Tongue (tissue), 2 donors: Measurements from ENCODE around the gene CEP295NL. TPM values are rescaled to one million over a fixed set of nuclear protein-coding genes. Genes with fewer than 3 reads are reported as not detected.
"Not testable (repeated sequence)": the region's sequence is repeated elsewhere in the genome, so short reads cannot be mapped to it uniquely, and the experiment has no call there.

Experiments
- DNase-seq: peaks from one replicate; pipeline ENCODE4 v3.0.0-alpha.2; 2015
- total RNA-seq: library from RNA; depleted of rRNA; stranded (reverse); fragments of >200 nt; gene quantifications from one replicate; pipeline ENCODE4 v1.2.3, GENCODE V29; 2014

The CEP295NL gene
- total RNA-seq: 5.9 TPM

DNA sequence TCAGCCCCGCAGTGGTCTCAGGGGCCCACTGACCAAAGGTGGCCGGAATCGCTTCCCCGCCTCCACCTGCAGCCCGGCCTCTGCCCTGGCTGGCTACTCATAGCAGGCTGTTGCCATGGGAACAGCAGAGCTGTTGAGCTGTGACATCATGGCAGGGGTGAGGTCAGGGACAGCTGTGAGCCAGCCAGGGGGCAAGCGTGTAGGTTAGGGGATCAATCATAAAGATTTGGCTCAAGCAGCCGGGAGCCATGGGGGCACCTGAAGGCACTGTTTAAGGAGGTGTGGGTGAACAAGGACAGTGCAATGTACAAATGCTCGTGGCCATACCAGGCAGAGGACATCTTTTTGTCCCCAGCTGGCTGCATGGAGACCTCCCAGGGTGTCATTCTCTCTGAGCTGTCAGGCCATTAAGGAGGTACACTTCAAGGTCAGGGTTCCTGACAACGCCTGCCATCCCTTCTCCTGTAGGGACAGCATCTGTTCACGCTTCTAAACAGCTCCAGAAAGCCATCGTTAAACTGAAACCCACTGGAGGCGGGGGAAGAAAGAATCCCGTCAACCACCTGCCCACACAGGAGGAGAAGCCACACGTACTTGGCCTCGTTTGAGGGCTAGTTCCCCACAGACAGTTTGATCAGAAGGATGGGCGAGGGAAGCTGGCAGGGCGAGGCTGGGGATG, at the start of gene CEP295NL:
TSS of gene CEP295NL (minus strand) at position 101 of the 679 bp plus-strand sequence. CDS start 1,373 bp downstream, outside the sequence.
- DNase-seq: peak; percentile 41

DNA sequence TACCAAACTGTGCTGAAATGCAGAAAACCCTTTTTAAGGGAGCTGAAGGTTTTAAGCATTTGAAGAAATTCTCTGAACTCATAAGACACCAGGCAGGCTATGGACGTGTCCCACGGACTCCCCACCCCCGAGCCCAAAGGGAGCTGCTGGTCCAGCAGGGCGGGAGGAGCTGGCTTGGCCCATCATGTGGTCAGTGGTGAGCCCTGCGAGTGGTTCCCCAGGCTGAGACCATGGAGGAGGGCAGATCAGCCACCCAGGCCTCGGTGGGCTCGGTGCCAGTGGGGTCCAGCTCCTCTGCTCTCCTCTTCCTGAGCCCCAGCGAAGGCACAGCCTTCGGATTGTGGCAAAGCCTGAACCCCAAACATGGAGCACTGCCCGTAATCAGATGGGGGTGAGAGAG, 49.7 kb upstream of the CEP295NL start:
- DNase-seq: no peak

GRCh38 chr17:78951967-78952551, 49.1 kb upstream of the CEP295NL start:
- DNase-seq: no peak

- DNase-seq: no peak
Observed at GRCh38 chr17:78950870-78951269, 47.9 kb upstream of the CEP295NL start.

DNA sequence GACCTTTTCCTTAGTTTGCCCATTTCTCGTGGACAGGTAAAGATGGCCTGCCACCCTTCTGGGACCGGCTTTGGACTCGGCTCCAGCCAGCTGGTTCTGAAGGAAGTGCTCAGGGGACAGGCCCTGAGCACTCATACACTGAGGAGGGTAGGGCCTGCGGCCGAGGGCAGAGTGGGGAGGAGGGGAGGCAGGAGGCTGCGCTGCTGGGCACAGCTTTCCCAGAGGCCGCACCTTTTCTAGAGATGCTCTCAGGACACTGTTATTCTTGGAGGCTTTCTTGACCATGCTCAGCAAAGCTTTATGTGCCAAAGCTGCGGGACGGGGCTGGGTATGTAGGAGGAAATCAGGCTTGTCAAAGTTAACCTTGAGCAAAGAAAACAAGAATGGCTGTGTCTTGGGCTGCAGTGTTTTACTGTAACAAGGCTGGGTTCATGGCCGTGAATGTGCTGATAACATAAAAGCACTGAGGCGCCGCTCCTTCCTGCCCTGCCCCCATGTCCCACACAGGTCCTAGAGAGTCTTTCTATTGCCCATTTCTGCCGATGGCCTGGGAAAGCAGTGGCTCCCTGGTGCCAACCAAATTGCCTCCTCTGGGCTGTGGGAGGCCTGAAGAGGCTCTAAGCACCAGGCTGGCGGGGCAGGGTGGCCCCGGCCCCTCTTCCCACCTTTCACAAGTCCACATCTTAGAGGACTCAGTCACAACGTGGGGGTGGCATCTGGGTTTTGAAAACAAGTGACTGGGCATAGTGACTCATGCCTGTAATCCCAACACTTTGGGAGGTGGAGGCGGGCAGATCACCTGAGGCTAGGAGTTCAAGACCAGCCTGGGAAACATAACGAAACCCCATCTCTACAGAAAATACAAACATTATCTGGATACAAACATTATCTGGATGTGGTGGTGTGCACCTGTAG, 44.5 kb upstream of the CEP295NL start:
- no peak for DNase-seq

DNA sequence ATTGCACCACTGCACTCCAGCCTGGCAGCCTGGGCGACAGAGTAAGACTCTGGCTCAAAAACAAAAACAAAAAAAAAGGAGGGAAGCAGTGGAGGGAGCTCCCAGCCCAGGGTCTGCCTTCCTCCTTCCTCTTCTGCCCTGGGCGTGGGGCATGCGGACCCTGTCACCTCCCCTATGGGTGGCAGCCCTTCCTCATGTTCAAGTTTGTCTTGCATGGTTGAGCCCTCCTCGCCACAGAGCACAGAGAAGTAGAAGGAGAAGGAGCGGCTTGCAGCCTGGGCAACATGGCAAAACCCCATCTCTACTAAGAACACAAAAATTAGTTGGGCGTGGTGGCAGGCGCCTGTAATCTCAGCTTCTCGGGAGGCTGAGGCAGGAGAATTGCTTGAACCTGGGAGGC, 43.6 kb upstream of the CEP295NL start:
- no peak for DNase-seq

- no peak for DNase-seq
Observed at GRCh38 chr17:78946131-78946530, 43.1 kb upstream of the CEP295NL start.

DNA sequence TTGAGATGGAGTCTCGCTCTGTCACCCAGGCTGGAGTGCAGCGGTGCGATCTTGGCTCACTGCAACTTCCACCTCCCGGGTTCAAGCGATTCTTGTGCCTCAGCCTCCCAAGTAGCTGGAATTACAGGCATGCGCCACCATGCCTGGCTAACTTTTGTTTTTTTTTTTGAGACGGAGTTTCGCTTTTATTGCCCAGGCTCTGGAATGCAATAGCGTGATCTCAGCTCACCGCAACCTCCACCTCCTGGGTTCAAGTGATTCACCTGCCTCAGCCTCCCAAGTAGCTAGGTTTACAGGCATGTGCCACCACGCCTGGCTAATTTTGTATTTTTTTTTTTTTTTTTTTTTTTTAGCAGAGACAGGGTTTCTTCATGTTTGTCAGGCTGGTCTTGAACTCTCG, 42.5 kb upstream of the CEP295NL start:
- DNase-seq: not testable (repeated sequence)

DNA sequence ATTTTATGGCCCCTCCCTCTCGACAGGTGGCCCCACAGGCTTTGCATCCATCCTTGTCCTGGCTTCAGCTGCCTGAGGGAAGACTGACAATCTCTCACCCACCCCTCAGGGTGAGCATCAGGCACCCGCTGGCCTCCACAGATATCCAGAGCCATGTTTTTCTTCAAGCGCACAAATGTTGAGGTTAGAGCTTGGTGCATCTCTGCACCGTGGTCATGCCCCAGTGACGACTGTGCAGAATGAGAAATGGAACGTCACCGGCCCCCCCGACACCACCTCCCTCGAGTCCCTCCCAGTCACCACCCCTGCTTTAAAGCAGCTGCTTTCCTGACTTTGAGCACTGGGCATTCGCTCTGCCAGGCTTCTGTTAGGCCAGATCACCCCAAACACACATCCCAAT, 42.0 kb upstream of the CEP295NL start:
- DNase-seq: no peak

DNA sequence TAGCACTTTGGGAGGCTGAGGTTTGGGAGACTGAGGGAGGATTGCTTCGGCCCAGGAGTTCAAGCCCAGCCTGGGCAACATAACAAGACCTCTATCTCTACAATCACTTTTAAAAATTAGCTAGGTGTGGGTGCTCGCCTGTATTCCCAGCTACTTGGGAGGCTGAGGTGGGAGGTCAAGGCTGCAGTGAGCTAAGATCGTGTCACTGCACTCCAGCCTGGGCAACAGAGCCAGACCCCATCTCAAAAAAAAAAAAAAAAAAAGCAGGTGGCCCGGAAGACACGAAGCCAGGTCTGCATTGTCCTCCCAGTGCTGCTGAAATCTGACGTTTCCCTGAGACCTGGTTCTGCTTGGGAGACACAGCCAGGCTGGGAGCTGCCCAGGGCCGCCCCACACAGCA, 41.0 kb upstream of the CEP295NL start:
- no peak for DNase-seq

DNA sequence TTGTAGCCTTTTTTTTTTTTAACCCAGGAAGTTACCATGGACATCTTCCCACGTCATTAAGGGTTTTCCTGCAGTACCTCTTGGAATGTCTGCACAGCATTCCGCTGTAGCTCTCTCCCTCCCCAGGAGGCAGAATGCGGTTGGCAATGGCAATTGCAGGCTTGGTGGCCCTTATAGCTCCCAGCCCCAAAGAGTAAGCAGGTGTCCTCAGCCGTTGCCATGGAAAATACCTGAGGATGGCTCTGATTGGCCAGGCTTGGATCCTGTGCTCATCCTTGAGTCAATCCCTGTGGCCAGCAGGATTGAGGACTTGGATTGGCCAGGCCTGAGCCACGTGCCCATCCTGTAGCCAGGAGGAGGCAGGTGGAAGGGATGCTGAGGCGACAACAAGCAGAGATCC, 37.7 kb upstream of the CEP295NL start:
- DNase-seq: no peak

DNA sequence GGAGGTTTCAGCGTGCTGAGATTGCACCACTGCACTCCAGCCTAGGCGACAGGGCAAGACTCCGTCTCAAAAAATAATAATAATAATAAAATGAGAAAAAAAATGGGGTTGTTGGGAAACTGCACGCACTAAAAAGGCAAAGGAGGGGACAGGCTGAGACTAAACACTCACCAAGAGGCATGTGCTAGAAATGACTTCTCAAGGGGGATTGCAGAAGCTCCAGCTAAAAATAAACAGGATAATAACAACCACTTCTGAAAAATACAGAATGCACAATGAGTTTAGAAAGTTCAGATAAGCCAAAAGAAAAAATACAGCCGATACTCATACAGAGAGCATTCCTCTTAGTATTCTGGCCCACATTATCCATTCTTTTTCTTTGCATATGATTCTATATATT, 37.3 kb upstream of the CEP295NL start:
- no peak for DNase-seq

DNA sequence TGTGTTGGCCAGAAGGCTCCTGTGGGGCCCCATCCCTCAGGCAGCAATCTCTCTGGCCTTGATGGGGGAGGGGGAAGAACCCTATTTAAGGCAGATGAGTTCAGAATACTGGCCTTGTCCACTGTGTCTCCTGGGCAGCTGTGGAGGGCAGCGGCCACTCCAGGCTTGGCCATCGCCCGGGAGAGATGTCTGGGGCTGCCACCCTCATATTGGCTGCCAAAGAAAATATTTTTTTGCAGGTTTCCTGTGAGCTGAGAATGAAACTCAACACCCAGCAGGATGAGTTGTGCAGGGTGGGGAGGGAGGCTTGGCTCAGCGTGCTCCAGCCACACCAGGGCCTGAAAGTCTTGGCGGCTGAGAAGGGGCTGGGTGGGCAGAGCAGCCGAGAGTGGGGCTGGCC, 36.6 kb upstream of the CEP295NL start:
- peak; percentile 32 for DNase-seq

GRCh38 chr17:78937561-78937960, 34.6 kb upstream of the CEP295NL start:
- peak; percentile 30 for DNase-seq

DNA sequence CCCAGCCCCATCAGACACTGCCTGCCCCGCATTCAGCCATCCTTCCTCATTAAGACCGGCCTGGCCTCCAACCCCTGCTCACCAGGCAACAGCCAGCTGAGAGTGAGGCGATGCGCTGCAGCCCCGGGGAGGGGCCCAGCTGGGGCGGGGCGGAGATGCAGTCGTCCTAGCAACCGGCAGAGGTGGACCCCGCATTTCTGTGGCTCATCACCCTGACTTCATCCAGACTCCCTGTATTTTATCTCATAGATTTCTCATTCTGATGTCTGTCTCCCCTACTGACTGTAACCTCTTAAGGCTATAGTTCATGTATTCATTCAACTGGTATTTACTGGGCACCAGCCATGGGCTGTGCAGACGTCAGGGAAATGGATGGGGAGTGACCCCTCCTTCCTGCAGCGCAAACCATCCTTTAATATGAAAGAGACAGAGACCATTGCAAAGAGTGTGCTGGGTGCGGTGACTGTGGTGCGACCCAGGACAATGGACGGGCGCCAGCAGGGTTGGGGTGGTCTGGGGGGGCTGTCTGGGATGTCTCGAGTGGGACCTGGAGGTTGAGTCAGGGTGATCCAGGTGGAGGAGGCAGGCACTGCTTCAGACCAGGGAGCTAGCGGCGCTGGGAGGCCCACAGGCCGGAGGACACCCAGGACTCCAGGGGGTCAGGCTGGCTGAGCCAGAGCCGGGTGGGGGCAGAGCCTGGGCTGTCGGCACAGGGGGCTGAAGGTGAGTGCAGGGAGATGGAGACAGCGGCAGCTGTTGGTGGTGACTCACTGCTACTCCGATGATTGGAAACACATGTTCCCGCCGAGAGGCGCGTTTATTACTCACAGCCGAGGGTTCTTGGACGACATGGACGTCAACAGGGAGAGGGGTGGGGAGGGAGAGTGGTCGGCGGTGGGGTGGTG, 32.7 kb upstream of the CEP295NL start:
- peak; percentile 94 for DNase-seq

GRCh38 chr17:78934681-78935418, 31.8 kb upstream of the CEP295NL start:
- DNase-seq: peak; percentile 43

DNA sequence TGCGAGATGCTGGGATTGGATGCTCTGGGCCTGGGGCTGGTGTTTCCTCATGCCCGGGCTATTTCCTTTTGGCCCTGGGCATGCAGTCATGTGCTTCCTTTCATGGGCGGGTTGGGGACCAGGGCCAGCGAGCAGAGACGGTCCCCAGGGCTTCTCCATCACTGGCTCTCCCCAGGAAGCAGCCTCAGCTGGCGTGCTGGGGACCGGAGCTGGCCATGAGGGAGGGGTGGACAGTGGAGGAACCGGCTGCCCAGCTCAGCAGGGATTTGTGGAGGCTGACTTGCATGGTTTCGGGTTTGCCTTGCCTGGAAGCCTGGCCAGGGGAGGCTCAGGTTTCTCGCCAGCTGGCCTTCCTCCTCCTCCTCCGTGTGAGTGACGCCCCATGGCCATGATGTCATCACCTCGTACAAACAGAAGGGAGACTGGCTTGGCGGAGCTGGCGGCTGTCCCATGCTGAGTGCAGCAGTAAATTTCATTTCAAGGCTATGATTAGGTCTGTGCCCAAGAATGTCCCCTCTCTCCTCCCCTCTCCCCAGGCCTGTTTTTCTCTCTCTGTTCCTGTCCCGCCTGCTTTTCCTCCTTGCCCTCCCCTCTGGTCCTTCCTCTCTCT, 31.1 kb upstream of the CEP295NL start:
- DNase-seq: peak; percentile 99

DNA sequence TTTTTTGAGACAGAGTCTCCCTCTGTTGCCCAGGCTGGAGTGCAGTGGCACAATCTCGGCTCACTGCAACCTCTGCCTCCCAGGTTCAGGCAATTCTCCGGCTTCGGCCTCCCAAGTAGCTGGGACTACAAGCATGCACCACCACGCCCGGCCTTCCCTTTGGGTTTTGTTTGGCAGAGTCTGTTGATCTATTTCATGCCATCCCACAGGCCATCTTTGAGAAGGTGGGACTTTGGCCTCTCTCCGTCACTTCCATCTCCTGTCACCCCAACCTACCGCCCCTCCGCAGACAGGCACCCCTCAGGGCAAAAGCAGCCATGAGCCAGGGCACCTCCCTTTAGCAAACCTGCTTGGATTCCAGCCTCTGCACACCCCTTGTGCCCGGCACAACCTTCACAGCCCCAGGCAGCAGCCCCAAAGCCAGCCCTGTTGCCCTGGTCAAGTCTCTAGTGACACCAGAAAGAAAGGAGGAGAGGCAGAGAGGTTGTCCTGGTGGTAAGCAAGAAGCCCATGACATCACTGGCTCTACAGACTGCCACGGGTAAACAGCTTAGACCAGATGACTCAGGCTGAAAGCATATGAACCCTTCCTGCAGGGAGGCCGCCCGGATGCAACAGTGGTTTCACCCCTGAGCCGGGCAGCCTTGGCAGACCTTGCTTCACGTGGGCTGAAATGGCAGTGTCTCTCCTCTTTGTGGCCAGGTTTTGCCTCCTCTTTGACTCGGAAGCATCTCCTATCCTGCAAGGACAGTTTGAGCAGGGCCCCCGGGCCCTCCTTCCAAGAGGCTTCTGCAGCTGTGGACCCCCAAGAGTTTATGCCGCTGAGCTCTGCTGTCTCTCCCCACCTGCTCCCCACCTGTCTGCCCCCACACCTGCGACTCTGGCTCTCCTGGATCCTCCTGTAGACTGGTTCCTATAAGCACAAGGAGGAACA, 30.3 kb upstream of the CEP295NL start:
- peak; percentile 51 for DNase-seq

DNA sequence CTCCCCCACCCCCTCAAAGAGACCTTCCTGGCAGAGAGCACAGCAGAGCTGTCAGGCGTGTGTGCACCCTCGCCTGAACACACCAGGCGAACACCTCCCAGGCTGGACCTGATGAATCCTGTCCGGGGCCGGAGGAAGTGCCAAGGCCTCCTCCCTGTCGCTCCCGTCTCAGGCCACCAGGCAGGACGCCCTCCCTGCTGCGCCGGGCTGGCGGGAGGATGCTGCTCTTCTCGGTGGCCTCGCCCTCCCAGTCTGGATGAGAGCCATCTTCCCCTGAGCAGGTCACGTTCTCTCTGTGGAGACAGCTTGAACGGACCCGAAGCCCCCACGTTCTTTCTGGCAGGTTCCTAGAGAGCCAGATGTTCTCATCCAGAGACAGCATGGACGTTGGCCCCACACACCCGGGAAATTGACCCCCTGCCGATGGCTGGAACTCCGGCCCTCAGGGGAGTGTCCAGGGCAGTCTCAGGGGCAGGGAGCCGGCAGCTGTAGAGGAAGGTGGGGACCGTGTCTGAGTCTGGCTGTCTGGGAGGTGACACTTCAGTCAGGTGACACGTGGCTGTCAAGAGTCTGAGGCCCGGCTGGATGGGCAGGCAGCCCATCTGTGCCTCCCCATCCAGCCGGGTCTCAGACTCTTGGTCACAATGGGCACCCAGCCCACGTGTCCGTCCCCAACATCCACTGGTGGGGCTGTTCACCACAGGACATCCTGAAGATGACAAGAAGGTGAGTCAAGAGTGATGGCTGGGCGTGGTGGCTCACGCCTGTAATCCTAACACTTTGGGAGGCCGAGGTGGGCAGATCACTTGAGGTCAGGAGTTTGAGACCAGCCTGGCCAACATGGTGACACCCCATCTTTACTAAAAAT, 27.1 kb upstream of the CEP295NL start:
- no peak for DNase-seq
